Gastroesophageal sphincter (tissue), 3 donors: ENCODE results near the gene LRRC43.

Experiments
- CTCF ChIP-seq, 4 experiments: fragments of 200-600 bp in 2 of 4; fragments of 450-650 bp in 2 of 4; sonication (generic) in 1 of 4; IDR thresholded peaks; one replicate each; pipeline ENCODE4 v1.5.1; 2017 to 2019; ENCODE audit warnings: antibody characterized with exemption in 4 of 4, mild to moderate bottlenecking in 2 of 4, moderate library complexity in 2 of 4
- EP300 ChIP-seq: sonication (generic); formaldehyde crosslinking; IDR thresholded peaks from one replicate; pipeline ENCODE4 v1.6.1; 2017; ENCODE audit warnings: antibody characterized with exemption, mild to moderate bottlenecking
- POLR2A ChIP-seq, 2 donors: fragments of 450-650 bp; IDR thresholded peaks; one replicate each; pipeline ENCODE4 v1.6.1; 2017; ENCODE audit warnings: antibody characterized with exemption in 2 of 2, mild to moderate bottlenecking in 2 of 2, moderate library complexity in 1 of 2

GRCh38 chr12:122187466-122187865 lies 4.5 kb downstream of the LRRC43 start:
- no peak for TF ChIP-seq CTCF (IDR thresholded peaks at IDR 0.05)
- TF ChIP-seq POLR2A (IDR thresholded peaks at IDR 0.05), result no peak
- no peak for TF ChIP-seq EP300
